HCT116 (cell line): ENCODE measurements around the gene PYGB.

Source experiments
- EZH2 ChIP-seq: fragments of 200-600 bp; sonication (generic); IDR thresholded peaks from 2 replicates; pipeline ENCODE4 v1.6.1; 2017; ENCODE audit warnings: antibody characterized with exemption, mixed run types
- TF ChIP-seq, protein P1 (sequence below), 3 experiments: fragments of 200-600 bp in 1 of 3; sonication (generic) in 1 of 3; IDR thresholded peaks in 2 of 3; conservative IDR thresholded peaks in 1 of 3; 2 replicates each; pipeline ENCODE4 v1.5.1; 2012 to 2017; ENCODE audit warnings: low read depth in 2 of 3, low read length in 2 of 3, antibody characterized with exemption in 1 of 3, borderline replicate concordance in 1 of 3, control low read depth in 1 of 3, mild to moderate bottlenecking in 1 of 3, mixed read lengths in 1 of 3, mixed run types in 1 of 3, moderate library complexity in 1 of 3; ENCODE audit not compliant: insufficient read depth in 1 of 3
- TF ChIP-seq, protein P2 (sequence below): IDR thresholded peaks from 2 replicates; pipeline ENCODE4 v1.6.1; 2012

DNA sequence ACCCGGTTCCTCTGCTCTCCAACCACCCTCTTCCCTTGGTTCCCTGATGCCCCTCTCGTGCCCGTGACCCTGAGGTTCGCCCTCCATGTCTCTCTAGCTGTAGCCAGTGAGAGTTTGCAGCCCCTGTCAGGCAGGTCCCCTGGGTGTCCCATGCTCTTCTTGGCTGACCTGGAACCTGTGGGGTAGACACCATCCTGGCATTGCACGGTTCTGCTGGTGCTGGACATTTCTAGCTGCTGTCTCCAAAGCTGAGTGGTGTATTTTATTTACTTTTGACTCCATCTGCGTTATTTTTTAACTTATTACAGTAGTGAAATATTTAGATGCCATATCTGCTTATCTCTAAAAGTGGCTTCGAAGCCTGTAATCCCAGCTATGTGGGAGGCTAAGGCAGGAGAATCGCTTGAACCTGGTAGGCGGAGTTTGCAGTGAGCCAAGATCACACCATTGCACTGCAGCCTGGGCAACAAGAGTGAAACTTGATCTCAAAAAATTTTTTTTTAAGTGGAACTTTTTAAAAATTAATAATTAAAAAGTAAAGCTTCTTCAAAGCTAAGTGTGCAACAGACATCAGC lies 39.8 kb upstream of the PYGB start:
- TF ChIP-seq, protein P1, sequence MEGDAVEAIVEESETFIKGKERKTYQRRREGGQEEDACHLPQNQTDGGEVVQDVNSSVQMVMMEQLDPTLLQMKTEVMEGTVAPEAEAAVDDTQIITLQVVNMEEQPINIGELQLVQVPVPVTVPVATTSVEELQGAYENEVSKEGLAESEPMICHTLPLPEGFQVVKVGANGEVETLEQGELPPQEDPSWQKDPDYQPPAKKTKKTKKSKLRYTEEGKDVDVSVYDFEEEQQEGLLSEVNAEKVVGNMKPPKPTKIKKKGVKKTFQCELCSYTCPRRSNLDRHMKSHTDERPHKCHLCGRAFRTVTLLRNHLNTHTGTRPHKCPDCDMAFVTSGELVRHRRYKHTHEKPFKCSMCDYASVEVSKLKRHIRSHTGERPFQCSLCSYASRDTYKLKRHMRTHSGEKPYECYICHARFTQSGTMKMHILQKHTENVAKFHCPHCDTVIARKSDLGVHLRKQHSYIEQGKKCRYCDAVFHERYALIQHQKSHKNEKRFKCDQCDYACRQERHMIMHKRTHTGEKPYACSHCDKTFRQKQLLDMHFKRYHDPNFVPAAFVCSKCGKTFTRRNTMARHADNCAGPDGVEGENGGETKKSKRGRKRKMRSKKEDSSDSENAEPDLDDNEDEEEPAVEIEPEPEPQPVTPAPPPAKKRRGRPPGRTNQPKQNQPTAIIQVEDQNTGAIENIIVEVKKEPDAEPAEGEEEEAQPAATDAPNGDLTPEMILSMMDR (IDR thresholded peaks at IDR 0.05 in 2 of 3, conservative IDR thresholded peaks at IDR 0.05 in 1 of 3; ENCODE audit: borderline replicate concordance in 1 of 3, insufficient read depth in 1 of 3, low read depth in 2 of 3, low read length in 2 of 3): no peak
- TF ChIP-seq, protein P2, sequence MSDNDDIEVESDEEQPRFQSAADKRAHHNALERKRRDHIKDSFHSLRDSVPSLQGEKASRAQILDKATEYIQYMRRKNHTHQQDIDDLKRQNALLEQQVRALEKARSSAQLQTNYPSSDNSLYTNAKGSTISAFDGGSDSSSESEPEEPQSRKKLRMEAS: no peak
- no peak for TF ChIP-seq EZH2
